H1 (cell line): ENCODE data around the gene LRRC56. TPM values are rescaled to one million over a fixed set of nuclear protein-coding genes. Genes with fewer than 3 reads are reported as not detected.

Experiments
- CTCF ChIA-PET: fragments of 300-600 bp; sonication (Branson Sonifier 250); formaldehyde crosslinking; loops from one replicate; lab custom pipeline; 2021; ENCODE audit not compliant: partially characterized antibody; lab: Charles Lee
- POLR2A ChIA-PET: fragments of 300-600 bp; sonication (Branson Sonifier 250); formaldehyde crosslinking; loops from one replicate; lab custom pipeline; 2021; ENCODE audit warnings: inconsistent platforms; ENCODE audit not compliant: partially characterized antibody; lab: Charles Lee
- DNase-seq, 2 experiments: peaks; one replicate each; pipeline versions ENCODE4 v3.0.0 to v3.0.0-alpha.2; 2010 to 2022; ENCODE audit warnings: low spot score in 2 of 2, low read depth in 1 of 2, mixed read lengths in 1 of 2
- FAIRE-seq: peaks from 2 replicates; lab custom pipeline; 2011; peaks lifted over from hg19 to GRCh38; lab: Jason Lieb, UNC
- H2AFZ ChIP-seq: 2 replicates; pipeline ENCODE4 v1.8.1; 2012; ENCODE audit warnings: low read length, inconsistent platforms
- H2AK5ac ChIP-seq: 2 replicates; pipeline ENCODE4 v1.6.1; 2013; ENCODE audit warnings: low read depth, low read length
- H2BK120ac ChIP-seq: replicated peaks from 2 replicates; pipeline ENCODE3; 2013; ENCODE audit warnings: low read depth, low read length, inconsistent platforms
- H2BK12ac ChIP-seq: 2 replicates; pipeline ENCODE4 v1.6.1; 2013; ENCODE audit warnings: low read depth, low read length
- H2BK15ac ChIP-seq: 2 replicates; pipeline ENCODE4 v1.6.1; 2013; ENCODE audit warnings: low read length
- H2BK20ac ChIP-seq: 2 replicates; pipeline ENCODE4 v1.6.1; 2013; ENCODE audit warnings: low read length
- H2BK5ac ChIP-seq: 2 replicates; pipeline ENCODE4 v1.6.1; 2013; ENCODE audit warnings: low read depth, low read length
- H3K14ac ChIP-seq: 2 replicates; pipeline ENCODE4 v1.6.1; 2013; ENCODE audit warnings: inconsistent platforms; ENCODE audit not compliant: insufficient read length
- H3K18ac ChIP-seq: 2 replicates; pipeline ENCODE4 v1.6.1; 2013; ENCODE audit warnings: low read length; ENCODE audit errors: extremely low read depth
- H3K23ac ChIP-seq: 2 replicates; pipeline ENCODE4 v1.6.1; 2013; ENCODE audit warnings: inconsistent platforms; ENCODE audit not compliant: insufficient read length
- H3K23me2 ChIP-seq: 2 replicates; pipeline ENCODE4 v1.6.1; 2013; ENCODE audit warnings: low read depth, low read length
- H3K27ac ChIP-seq: 2 replicates; pipeline ENCODE4 v1.6.1; 2011; ENCODE audit warnings: low read depth, low read length, inconsistent platforms
- H3K27me3 ChIP-seq, 4 experiments: replicated peaks in 1 of 4; 1 replicate in 1 of 4; 2 replicates in 3 of 4; pipeline versions ENCODE4 v1.6.1 to v1.8.1; 2011 to 2013; ENCODE audit warnings: low read length in 3 of 4, mild to moderate bottlenecking in 3 of 4, inconsistent platforms in 2 of 4, mixed read lengths in 2 of 4, moderate library complexity in 1 of 4; ENCODE audit not compliant: control insufficient read depth in 3 of 4, insufficient read depth in 3 of 4; ENCODE audit errors: extremely low read depth in 1 of 4
- H3K36me3 ChIP-seq, 4 experiments: 2 replicates each; pipeline versions ENCODE4 v1.6.1 to v1.8.1; 2011 to 2013; ENCODE audit warnings: mild to moderate bottlenecking in 4 of 4, low read length in 3 of 4, moderate library complexity in 2 of 4, control low read depth in 1 of 4, inconsistent platforms in 1 of 4; ENCODE audit not compliant: insufficient read depth in 4 of 4, control insufficient read depth in 2 of 4
- H3K4ac ChIP-seq: replicated peaks from 2 replicates; pipeline ENCODE3; 2013; ENCODE audit warnings: low read length, low read depth, mixed read lengths, inconsistent platforms; ENCODE audit not compliant: insufficient read length
- H3K4me1 ChIP-seq, 4 experiments: replicated peaks in 1 of 4; 1 replicate in 1 of 4; 2 replicates in 3 of 4; pipeline versions ENCODE4 v1.6.1 to v1.8.1; 2011 to 2013; ENCODE audit warnings: low read length in 3 of 4, inconsistent platforms in 2 of 4, mixed read lengths in 1 of 4; ENCODE audit not compliant: insufficient read depth in 4 of 4, control insufficient read depth in 3 of 4
- H3K4me2 ChIP-seq, 2 experiments: 2 replicates each; pipeline versions ENCODE4 v1.6.1 to v1.8.1; 2011 to 2013; ENCODE audit warnings: low read depth in 2 of 2, low read length in 2 of 2, control low read depth in 1 of 2, inconsistent platforms in 1 of 2, mild to moderate bottlenecking in 1 of 2; ENCODE audit not compliant: insufficient read depth in 1 of 2
- H3K4me3 ChIP-seq, 4 experiments: fragments of 200-600, 300-600 bp in 1 of 4; sonication (generic), shearing (Covaris generic), sonication (Bioruptor Twin) in 1 of 4; 2 replicates each; pipeline versions ENCODE4 v1.5.1 to v1.8.1; 2011 to 2016; ENCODE audit warnings: low read length in 4 of 4, low read depth in 3 of 4, control low read depth in 2 of 4, inconsistent platforms in 2 of 4, mild to moderate bottlenecking in 2 of 4, mixed read lengths in 1 of 4, moderate library complexity in 1 of 4; ENCODE audit not compliant: insufficient read depth in 2 of 4; ENCODE audit errors: extremely low read depth in 1 of 4
- H3K56ac ChIP-seq: replicated peaks from 2 replicates; pipeline ENCODE3; 2013; ENCODE audit warnings: low read depth, mild to moderate bottlenecking, mixed read lengths, low read length, inconsistent platforms; ENCODE audit not compliant: insufficient read length
- H3K79me1 ChIP-seq: 2 replicates; pipeline ENCODE4 v1.6.1; 2013; ENCODE audit warnings: low read depth, low read length, control low read depth
- H3K79me2 ChIP-seq, 2 experiments: 2 replicates each; pipeline versions ENCODE4 v1.6.1 to v1.8.1; 2012 to 2013; ENCODE audit warnings: low read length in 2 of 2, mild to moderate bottlenecking in 2 of 2, inconsistent platforms in 1 of 2; ENCODE audit not compliant: insufficient read depth in 2 of 2, control insufficient read depth in 1 of 2
- H3K9ac ChIP-seq, 4 experiments: replicated peaks in 1 of 4; 1 replicate in 1 of 4; 2 replicates in 3 of 4; pipeline versions ENCODE4 v1.6.1 to v1.8.1; 2011 to 2013; ENCODE audit warnings: low read depth in 3 of 4, low read length in 3 of 4, control low read depth in 2 of 4, mild to moderate bottlenecking in 2 of 4, moderate library complexity in 2 of 4, inconsistent platforms in 1 of 4; ENCODE audit errors: extremely low read depth in 1 of 4
- H3K9me3 ChIP-seq, 2 experiments: 2 replicates each; pipeline versions ENCODE4 v1.6.1 to v1.8.1; 2012 to 2013; ENCODE audit warnings: mild to moderate bottlenecking in 2 of 2, moderate library complexity in 2 of 2, control low read depth in 1 of 2, inconsistent platforms in 1 of 2, low read depth in 1 of 2, low read length in 1 of 2, mixed read lengths in 1 of 2; ENCODE audit not compliant: insufficient read depth in 2 of 2
- H4K20me1 ChIP-seq, 2 experiments: replicated peaks in 1 of 2; 2 replicates each; pipeline versions ENCODE3 to v1.8.1; 2011 to 2013; ENCODE audit warnings: inconsistent platforms in 2 of 2, low read length in 2 of 2, mild to moderate bottlenecking in 1 of 2; ENCODE audit not compliant: insufficient read depth in 2 of 2, control insufficient read depth in 1 of 2
- H4K5ac ChIP-seq: 2 replicates; pipeline ENCODE4 v1.6.1; 2013; ENCODE audit warnings: low read length, low read depth, mixed read lengths, inconsistent platforms; ENCODE audit not compliant: insufficient read length
- H4K8ac ChIP-seq: 2 replicates; pipeline ENCODE4 v1.8.0; 2013; ENCODE audit warnings: mild to moderate bottlenecking, moderate library complexity, low read length, inconsistent platforms; ENCODE audit not compliant: insufficient read depth; ENCODE audit errors: extremely low read depth
- H4K91ac ChIP-seq: replicated peaks from 2 replicates; pipeline ENCODE3; 2013; ENCODE audit warnings: low read length, mixed read lengths, inconsistent platforms; ENCODE audit not compliant: insufficient read length
- BCL11A ChIP-seq, 2 experiments: IDR thresholded peaks; one replicate each; pipeline ENCODE4 v1.6.1; 2011; ENCODE audit warnings: low read depth in 2 of 2, low read length in 2 of 2, mild to moderate bottlenecking in 2 of 2
- EP300 ChIP-seq, 2 experiments: IDR thresholded peaks; 1 replicate in 1 of 2; 2 replicates in 1 of 2; pipeline ENCODE4 v1.6.1; 2011 to 2012; ENCODE audit warnings: low read depth in 2 of 2, low read length in 2 of 2, mild to moderate bottlenecking in 2 of 2, borderline replicate concordance in 1 of 2, inconsistent platforms in 1 of 2, moderate library complexity in 1 of 2
- EZH2 ChIP-seq: fragments of 200-600 bp; sonication (generic); IDR thresholded peaks from 2 replicates; pipeline ENCODE4 v1.7.1; 2012; ENCODE audit warnings: low read depth, mild to moderate bottlenecking, moderate library complexity, low read length, inconsistent platforms; ENCODE audit not compliant: severe bottlenecking
- HDAC2 ChIP-seq, 2 experiments: fragments of 300-600 bp in 1 of 2; sonication (generic) in 1 of 2; IDR thresholded peaks; 2 replicates each; pipeline ENCODE4 v1.6.1; 2011 to 2012; ENCODE audit warnings: low read depth in 2 of 2, low read length in 2 of 2, mild to moderate bottlenecking in 2 of 2, moderate library complexity in 2 of 2, borderline replicate concordance in 1 of 2, inconsistent platforms in 1 of 2
- HDAC6 ChIP-seq: IDR thresholded peaks from one replicate; pipeline ENCODE4 v1.7.1; 2012; ENCODE audit warnings: low read depth, mild to moderate bottlenecking, inconsistent platforms, low read length, moderate library complexity
- JUND ChIP-seq: IDR thresholded peaks from 2 replicates; pipeline ENCODE4 v1.6.1; 2011; ENCODE audit warnings: mild to moderate bottlenecking, improper control_type of control experiment, low read length
- SIRT6 ChIP-seq: IDR thresholded peaks from one replicate; pipeline ENCODE4 v1.7.1; 2012; ENCODE audit warnings: low read length, inconsistent platforms
- SIX5 ChIP-seq: IDR thresholded peaks from 2 replicates; pipeline ENCODE4 v1.6.1; 2011; ENCODE audit warnings: mild to moderate bottlenecking, low read depth, low read length
- TAF7 ChIP-seq: optimal IDR thresholded peaks from 2 replicates; pipeline ENCODE3; 2011; ENCODE audit warnings: low read depth, mild to moderate bottlenecking, inconsistent platforms, low read length, moderate library complexity, borderline replicate concordance
- YY1 ChIP-seq: IDR thresholded peaks from 2 replicates; pipeline ENCODE4 v1.6.1; 2011; ENCODE audit warnings: low read depth, mild to moderate bottlenecking, low read length
- WGBS, 2 experiments: shearing (Covaris generic) in 1 of 2; methylation state at CpG; one replicate each; pipeline versions ENCODE4 v1.1.6 to v1.1.7; 2013 to 2015; ENCODE audit warnings: low lambda C conversion rate in 2 of 2, mixed read lengths in 2 of 2, inconsistent platforms in 1 of 2, low coverage in 1 of 2, missing lambda C conversion rate in 1 of 2; ENCODE audit not compliant: insufficient replicate concordance in 2 of 2, insufficient coverage in 1 of 2, insufficient read length in 1 of 2; ENCODE audit errors: extremely low coverage in 1 of 2, missing lambda C conversion rate in 1 of 2; 5-methylcytosine and 5-hydroxymethylcytosine counted together
- polyA plus RNA-seq, 7 experiments: library from polyadenylated mRNA; depleted of rRNA in 3 of 7; stranded (reverse) in 5 of 7; unstranded in 2 of 7; fragments of >200 nt in 5 of 7; fragments of 200-250 nt in 2 of 7; gene quantifications; 1 replicate in 5 of 7; 2 replicates in 1 of 7; 4 replicates in 1 of 7; pipeline versions ENCODE4 v1.2.1 to v1.2.3, GENCODE V29; 2011 to 2013; ENCODE audit warnings: missing spikeins in 2 of 7, mixed read lengths in 2 of 7
- total RNA-seq: library from RNA; stranded (reverse); fragmentation: NEBNext Ultra II Directional; extraction: Animal tissue kit (Norgen Biotek cat#: 25700); gene quantifications from 2 replicates; pipeline ENCODE4 v1.2.1, GENCODE V29; 2021
- TF ChIP-seq, protein P1 (sequence below): IDR thresholded peaks from 2 replicates; pipeline ENCODE4 v1.6.1; 2012; ENCODE audit warnings: inconsistent platforms

LRRC56 gene
- total and polyA plus RNA-seq, 2 of the 8 experiments (the other 6 are each of a cell fraction or from before 2014, with no cell fraction given), result 0.94 to 1.9 TPM

GRCh38 chr11:565921-566509 lies 28.7 kb downstream of the LRRC56 start:
- no peak overlapping the region for H3K14ac ChIP-seq
- no peak overlapping the region for H3K4me2 ChIP-seq
- H4K5ac ChIP-seq, result no peak overlapping the region
- H3K4me3 ChIP-seq, result no peak overlapping the region
- H2BK5ac ChIP-seq, result 0 out of 2 replicates have a peak overlapping the region, but pooled peaks have one; percentile 18
- no peak overlapping the region for H3K23ac ChIP-seq
- H3K23me2 ChIP-seq, result peaks cover 9% of the 10 kb centered on the region; the same call in 1 of the 2 replicates
- ChIA-PET CTCF (interaction anchor here (1.0 to 3.2 kb wide), 7 partner anchors 9 to 46 kb away, joined by 3 to 21 read pairs (median 5); partner anchors contain the start of gene PHRF1), POLR2A (interaction anchor here (0.7 to 3.4 kb wide), 9 partner anchors 8 to 178 kb away, joined by 3 to 15 read pairs (median 4); partner anchors contain the start of gene PHRF1)
- H2BK15ac ChIP-seq, result no peak overlapping the region
- FAIRE-seq, result no peak
- H3K4me1 ChIP-seq, result peaks cover 0 to 17% (median 12%) of the 10 kb centered on the region in 4 experiments; a peak in 6 of 7 replicates
- peak overlapping the region; percentile 89 for H4K91ac ChIP-seq
- no peak overlapping the region for H3K56ac ChIP-seq
- H3K27ac ChIP-seq, result 0 out of 2 replicates have a peak overlapping the region, but pooled peaks have one; percentile 9
- H4K20me1 ChIP-seq, result peaks cover 10 to 29% of the 10 kb centered on the region in 2 experiments
- peaks cover 0 to 4% of the 10 kb centered on the region in 2 experiments; a peak in 1 of 4 replicates for H3K79me2 ChIP-seq
- no peak overlapping the region for H2BK20ac ChIP-seq
- H2BK120ac ChIP-seq, result no peak overlapping the region
- DNase-seq, result no peak
- peaks cover 13% of the 10 kb centered on the region for H3K79me1 ChIP-seq
- no peak overlapping the region for H2AFZ ChIP-seq
- H3K36me3 ChIP-seq, result peaks cover 0 to 8% (median 4%) of the 10 kb centered on the region in 4 experiments; a peak in 5 of 8 replicates
- H3K27me3 ChIP-seq, result peaks cover 0 to 3% (median 0%) of the 10 kb centered on the region in 4 experiments; a peak in 3 of 7 replicates
- WGBS, 2 experiments, result 85% methylated on average over 12 of the region's 12 CpGs; no CpG with 5 or more reads in 1 of the 2 experiments
- H4K8ac ChIP-seq, result no peak overlapping the region
- H3K9me3 ChIP-seq, result no peaks in the 10 kb centered on the region
- H3K18ac ChIP-seq, result 0 out of 2 replicates have a peak overlapping the region, but pooled peaks have one; percentile 1
- no peak overlapping the region for H2AK5ac ChIP-seq
- H2BK12ac ChIP-seq, result 0 out of 2 replicates have a peak overlapping the region, but pooled peaks have one; percentile 7
- no peak overlapping the region for H3K9ac ChIP-seq
- peak overlapping the region; percentile 53 for H3K4ac ChIP-seq
- TF ChIP-seq EP300 (IDR thresholded peaks at IDR 0.05; ENCODE audit: borderline replicate concordance in 1 of 2, low read depth in 2 of 2, low read length in 2 of 2) (no peak), HDAC2 (IDR thresholded peaks at IDR 0.05; ENCODE audit: borderline replicate concordance in 1 of 2, low read depth in 2 of 2, low read length in 2 of 2) (no peak), HDAC6 (no peak), YY1 (no peak), SIX5 (no peak), TAF7 (no peak), SIRT6 (no peak), JUND (no peak), BCL11A (IDR thresholded peaks at IDR 0.05; ENCODE audit: low read depth in 2 of 2, low read length in 2 of 2) (no peak), EZH2 (no peak)
- TF ChIP-seq, protein P1, sequence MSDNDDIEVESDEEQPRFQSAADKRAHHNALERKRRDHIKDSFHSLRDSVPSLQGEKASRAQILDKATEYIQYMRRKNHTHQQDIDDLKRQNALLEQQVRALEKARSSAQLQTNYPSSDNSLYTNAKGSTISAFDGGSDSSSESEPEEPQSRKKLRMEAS, result no peak
